HTERT RPE-1 (cell line): ENCODE results near the gene SCRG1.

Experiments
- in situ Hi-C: fragments of 300-500 bp; cut with MboI; formaldehyde crosslinking; loops from 4 replicates; pipeline ENCODE4 v1.14.3; 2020; ENCODE audit warnings: low sequenced_read_pairs

Gene SCRG1

GRCh38 chr4:173411106-173411693 lies 12.3 kb upstream of the SCRG1 start:
- in situ Hi-C loops = no loop called here

- in situ Hi-C loops = no loop called here
Measured at GRCh38 chr4:173410079-173410478, 11.2 kb upstream of the SCRG1 start.

DNA sequence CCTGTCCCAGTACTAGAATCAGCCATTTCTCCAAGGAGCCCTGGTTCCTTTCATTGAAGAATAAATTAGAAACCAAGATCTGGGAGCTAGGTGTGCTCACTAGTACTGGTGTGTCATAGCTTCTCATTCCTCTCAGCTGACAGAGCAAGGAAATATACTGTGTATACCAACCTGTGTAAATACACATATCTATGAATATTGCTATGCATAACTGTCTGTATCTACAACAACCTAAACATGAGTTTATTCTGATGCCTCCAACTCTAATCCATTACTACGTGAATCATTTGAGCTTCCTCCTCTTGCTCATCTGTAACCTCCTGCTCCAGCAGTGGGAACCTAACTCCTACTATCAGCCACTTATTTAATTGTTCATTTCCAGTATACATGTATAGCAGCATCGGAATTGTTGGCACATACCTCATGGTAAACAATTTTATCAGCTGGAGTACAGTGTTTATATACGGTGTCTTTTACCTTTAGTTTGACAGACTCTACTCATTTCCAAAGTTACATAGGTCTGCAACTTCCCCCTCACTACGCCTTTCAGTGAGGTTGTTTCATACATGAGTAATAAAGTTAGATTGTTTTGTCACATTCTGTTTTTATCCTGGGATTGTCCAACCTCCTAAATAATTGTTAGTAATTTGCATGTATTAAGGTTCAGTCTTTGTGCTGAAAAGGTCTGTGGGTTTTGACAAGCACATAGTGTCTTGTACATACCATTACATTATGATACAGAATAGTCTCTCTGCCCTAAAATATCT lies 7.1 kb upstream of the SCRG1 start:
- in situ Hi-C loops = no loop called here

GRCh38 chr4:173404296-173404865 lies 5.5 kb upstream of the SCRG1 start:
- in situ Hi-C loops = no loop called here

GRCh38 chr4:173403051-173403450 lies 4.1 kb upstream of the SCRG1 start:
- in situ Hi-C loops = no loop called here

DNA sequence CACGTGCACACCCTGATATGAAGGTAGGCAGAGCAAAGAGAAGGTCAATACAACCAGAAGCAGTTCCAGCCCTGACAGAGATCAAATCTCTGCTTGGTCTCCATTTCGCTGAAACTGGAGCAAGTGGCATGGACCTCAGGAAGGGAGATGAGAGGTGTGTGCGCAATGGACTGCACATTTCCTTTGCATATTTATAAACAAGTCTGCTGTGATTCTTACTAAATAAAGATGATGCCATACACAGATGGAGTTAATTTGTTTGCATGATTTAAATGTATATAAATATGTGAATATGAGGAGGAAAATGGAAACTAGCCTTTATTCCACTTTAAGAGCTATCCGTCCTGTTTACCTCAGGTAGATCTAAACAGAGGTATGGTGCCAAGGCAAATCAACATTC lies 2.1 kb upstream of the SCRG1 start:
- in situ Hi-C loops = no loop called here

GRCh38 chr4:173398220-173398619 lies 696 bp downstream of the SCRG1 start:
- in situ Hi-C loops = no loop called here

- in situ Hi-C loops = no loop called here
Measured at GRCh38 chr4:173397604-173398003, 1.3 kb downstream of the SCRG1 start.

DNA sequence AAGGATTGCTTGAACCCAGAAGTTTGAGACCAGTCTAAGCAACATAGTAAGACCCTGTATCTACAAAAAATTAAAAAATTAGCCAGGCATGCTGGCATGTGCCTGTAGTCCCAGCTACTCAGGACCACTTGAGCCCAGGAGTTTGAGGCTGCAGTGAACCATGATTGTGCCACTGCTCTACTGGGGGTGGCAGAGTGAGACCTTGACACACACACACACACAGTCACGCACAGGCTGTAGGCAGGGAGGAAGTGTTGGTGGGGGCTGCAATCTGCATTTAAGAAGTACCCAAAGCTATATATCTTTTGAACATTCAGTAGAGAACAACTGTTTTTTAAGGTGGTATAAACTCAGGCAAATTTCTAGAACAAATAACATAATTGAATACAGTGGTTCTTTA lies 7.2 kb downstream of the SCRG1 start:
- in situ Hi-C loops = no loop called here

GRCh38 chr4:173386751-173387150 lies 12.2 kb downstream of the SCRG1 start:
- in situ Hi-C loops = no loop called here

DNA sequence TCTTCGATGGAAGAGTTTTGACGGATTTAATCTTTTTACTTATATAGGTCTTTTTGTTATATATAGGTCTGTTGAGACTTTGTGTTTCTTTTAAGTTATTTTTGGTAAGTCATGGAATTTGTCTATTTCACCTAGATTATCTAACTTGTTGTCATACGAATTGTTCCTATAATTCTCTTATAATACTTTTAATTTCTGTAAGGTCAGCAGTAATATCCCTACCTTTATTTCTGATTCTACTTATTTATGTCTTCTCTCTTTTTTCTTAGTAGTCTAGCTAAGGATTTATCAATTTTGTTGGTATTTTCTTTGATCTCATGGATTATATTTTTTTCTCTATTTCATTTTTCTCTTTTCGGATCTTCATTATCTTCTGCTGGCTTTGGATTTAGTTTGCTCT lies 16.6 kb downstream of the SCRG1 start:
- in situ Hi-C loops = no loop called here

DNA sequence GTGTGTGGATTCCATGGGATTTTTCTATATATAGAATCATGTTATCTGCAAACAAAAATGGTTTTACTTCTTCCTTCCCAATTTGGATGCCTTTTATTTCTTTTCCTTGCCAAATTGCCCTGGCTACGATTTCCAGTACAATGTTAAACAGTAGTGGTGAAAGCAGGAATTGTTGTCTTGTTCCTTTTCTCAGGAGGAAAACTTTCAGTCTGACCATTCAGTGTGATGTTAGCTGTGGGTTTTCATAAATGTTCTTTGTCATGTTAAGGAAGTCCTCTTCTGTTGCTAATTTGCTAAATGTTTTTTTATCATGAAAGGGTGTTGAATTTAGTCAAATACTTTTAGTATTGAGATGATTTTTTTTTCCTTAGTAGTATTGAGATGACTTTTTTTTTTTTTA lies 17.3 kb downstream of the SCRG1 start:
- in situ Hi-C loops = no loop called here

- in situ Hi-C loops = no loop called here
Measured at GRCh38 chr4:173380987-173381386, 17.9 kb downstream of the SCRG1 start.

DNA sequence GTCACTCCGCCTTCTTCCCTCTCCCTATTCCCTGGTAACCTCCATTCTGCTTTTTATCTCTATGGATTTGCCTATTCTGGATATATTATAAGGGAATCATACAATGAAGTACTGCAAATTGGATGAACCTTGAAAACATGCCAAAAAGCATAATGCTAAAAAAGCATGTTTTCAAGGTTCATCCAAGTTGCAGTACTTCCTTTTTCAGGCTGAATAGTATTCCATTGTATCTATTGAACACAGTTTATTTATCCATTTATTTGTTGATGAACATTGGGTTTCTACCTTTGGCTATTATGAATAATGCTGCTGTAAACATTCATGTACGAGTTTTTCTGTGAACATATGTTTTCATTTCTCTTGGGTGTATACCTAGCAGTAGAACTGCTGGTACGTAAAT lies 19.0 kb downstream of the SCRG1 start:
- in situ Hi-C loops = no loop called here

DNA sequence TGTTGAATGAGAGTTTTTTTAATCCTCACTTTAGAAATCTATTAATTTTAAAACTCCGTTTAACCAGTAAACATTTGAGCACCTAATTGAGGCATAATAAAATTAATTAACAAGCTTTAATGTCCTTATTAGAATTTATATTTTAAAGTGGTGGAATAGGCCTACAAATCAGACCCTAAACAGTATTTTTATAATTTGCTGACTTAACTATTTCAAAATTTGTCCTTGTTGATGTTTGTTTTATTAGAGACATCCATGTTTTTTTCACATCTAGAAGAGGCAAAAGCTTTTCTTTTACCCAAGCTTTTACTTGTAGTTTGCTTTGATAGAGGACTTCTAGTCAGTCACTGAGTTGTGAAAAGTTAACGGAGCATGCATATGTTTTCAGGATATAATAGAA lies 24.3 kb downstream of the SCRG1 start:
- in situ Hi-C loops = no loop called here

DNA sequence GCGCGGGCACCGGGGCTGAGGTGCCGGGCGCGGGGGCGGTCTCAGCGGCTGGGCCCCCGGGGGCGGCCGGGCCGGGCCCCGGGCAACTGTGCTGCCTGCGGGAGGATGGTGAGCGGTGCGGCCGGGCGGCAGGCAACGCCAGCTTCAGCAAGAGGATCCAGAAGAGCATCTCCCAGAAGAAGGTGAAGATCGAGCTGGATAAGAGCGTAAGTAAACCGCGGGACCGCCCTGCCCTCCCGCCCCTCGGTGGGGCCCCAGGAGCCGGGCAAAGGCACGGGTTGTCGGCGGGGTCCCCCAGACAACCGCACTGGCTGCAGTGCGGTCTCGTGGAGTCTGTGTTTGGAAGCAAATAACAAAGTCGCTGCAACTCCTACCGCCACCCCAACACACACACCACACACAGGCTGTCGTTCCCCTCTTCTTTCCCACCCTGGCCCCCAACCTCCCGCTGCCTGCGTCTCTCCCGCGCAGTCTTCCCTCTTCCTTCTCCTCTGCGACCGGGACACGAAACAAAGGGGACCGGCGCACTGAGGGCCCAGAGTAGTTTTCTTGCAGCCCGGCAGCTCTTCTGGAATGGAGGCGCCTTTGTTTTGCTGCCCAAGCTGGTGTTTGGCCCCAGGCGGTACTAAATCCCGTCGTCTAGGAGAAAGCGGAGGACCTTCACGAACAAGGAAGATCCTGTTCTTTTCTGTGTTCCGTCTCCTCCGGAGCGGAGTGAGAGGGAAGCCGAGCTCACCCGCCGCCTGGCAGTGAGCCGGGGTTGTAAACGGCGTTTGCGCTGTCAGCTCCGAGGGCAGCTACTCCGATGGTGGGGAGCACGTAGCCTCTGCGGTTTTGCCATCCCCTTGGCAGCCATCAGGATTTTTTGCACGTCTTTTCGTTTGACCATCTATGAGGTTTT lies 27.4 kb downstream of the SCRG1 start:
- in situ Hi-C loops = no loop called here

DNA sequence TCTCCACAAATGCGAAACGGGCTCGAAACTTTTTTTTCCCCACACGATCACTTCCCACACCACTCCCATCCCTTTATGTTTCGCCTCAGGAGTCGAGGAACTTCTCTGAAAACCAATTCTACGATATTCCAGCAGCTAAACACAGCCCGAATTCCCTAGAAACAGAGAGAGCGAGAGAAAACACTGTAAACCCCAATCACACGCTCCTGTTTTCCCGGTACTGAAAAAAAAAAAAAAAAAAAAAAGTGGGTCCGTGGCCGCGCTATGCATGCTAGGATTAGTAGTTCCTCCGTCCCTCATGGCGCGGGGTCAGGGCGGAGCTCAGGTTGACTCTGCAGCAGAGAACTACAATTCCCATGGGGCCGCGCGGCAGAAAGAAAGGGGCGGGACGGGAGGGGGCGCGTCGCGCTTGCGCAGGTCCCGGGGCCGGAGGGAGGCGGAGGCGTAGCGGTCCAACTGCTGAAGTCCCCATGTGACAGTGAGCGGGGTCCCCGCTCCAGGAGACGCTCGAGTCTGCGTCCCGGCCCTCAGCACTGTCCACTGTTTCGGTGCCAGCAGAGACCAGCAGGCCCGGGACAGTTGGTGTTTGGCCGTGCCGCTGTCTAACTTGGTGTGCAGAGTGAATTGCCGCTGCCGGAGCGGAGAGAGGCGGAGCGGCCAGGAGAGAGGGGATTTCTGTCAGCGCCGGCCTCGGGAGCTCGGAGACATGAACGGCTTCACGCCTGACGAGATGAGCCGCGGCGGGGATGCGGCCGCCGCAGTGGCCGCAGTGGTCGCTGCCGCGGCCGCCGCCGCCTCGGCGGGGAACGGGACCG lies 28.2 kb downstream of the SCRG1 start, which contains the start of gene SAP30:
Gene SAP30 (plus strand): TSS at position 478 of the 815 bp plus-strand sequence. CDS start 229 bp downstream, at position 707.
- in situ Hi-C loops = no loop called here

GRCh38 chr4:173370130-173370476 lies 28.8 kb downstream of the SCRG1 start:
- in situ Hi-C loops = no loop called here

- in situ Hi-C loops = no loop called here
Measured at GRCh38 chr4:173367946-173368345, 31.0 kb downstream of the SCRG1 start.

DNA sequence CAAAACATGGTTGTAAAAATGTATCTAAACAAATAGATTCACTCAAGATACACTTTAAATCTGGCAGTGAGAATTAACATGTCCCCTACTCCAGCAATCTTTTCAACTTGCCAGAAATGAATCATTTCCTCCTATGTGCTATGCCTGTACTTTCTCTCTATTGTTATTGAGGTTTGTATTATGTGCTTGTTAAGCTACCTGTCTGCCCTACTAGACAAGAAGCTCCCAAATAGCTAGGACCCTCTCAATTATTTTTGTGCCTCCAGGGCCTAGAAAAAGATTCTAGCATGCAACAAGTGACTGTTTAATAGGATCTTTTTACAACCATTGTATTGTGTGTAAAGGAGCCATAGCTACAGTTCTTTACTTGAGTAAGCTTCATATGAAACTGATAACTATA lies 31.6 kb downstream of the SCRG1 start:
- in situ Hi-C loops = no loop called here
